HuH-7.5 (cell line): ENCODE data around the gene CRABP1.
A peak's percentile ranks its signal among the peaks of the same experiment; 100 is the strongest.
"Not testable (repeated sequence)": the region's sequence is repeated elsewhere in the genome, so short reads cannot be mapped to it uniquely, and the experiment has no call there.

Experiments used
- DNase-seq: peaks from one replicate; pipeline ENCODE4 v3.0.0; 2011; ENCODE audit warnings: low spot score

The CRABP1 gene

GRCh38 chr15:78374436-78375393, 34.6 kb downstream of the CRABP1 start:
- DNase-seq, result peak; percentile 81

DNA sequence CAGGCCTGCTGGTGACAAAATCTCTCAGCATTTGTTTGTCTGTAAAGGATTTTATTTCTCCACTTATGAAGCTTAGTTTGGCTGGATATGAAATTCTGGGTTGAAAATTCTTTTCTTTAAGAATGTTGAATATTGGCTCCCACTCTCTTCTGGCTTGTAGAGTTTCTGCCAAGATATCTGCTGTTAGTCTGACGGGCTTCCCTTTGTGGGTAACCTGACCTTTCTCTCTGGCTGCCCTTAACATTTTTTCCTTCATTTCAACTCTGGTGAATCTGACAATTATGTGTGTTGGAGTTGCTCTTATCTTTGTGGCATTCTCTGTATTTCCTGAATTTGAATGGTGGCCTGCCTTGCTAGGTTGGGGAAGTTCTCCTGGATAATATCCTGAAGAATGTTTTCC, 40.0 kb downstream of the CRABP1 start:
- not testable (repeated sequence) for DNase-seq

GRCh38 chr15:78382114-78382880, 42.1 kb downstream of the CRABP1 start:
- no peak for DNase-seq

DNA sequence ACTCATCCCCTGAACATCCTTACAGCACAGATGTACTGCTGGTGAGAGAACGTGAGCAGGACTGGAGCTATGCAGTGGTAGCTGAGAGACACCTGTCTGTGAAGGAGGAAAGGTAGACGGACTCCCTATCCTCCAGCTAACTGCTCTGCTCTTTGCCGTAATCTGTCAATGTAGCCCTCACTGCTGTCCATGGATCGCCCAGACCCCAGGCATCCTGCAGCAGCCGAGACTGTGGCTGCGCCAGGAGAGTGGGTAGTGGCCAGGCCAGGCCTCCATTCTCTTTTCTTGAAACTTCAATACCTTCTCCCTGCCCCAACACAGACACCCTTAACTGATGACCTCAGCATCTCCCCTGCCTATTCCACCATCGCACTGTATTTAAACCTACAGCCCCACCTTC, 44.5 kb downstream of the CRABP1 start:
- DNase-seq, result no peak

- DNase-seq, result no peak
Observed at GRCh38 chr15:78387246-78388037, 47.3 kb downstream of the CRABP1 start.

DNA sequence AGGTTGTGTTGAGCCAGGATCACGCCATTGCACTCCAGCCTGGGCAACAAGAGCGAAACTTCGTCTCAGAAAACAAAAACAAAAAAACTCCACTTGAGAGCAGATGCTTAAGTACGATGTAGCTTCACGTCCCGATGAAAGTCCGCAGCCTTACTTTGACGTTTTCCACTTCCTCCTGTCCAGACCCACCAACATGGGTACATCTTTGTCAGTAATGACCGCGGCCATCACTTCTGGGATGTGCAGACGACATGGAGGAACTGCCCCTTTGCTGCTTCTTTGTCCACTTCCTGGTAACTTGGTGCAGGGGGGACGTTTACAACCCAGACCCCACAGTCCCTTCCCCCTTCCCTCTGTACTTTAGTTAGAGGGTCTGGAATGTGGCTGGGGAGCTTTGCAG, 48.7 kb downstream of the CRABP1 start:
- DNase-seq, result no peak

GRCh38 chr15:78389322-78389721, 49.2 kb downstream of the CRABP1 start:
- DNase-seq, result no peak

DNA sequence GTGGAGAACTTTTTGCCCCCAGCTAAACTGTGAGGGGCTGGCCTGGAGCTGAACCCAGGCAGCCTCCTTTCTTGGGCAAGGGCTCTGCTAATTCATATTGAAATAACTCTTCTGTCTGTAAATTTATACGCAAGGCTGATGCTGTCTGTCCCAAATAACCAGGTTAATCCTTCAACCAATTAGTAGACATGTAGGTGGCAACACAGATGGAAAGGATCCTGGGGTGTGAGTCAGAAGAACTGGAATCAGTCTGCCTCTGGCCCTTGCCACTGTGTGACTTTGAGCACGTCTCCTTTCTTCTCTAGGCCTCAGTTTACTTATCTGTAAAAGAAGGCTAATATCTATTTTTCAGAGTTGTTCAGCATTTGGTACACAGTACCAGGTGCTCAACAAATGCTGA, 49.6 kb downstream of the CRABP1 start:
- no peak for DNase-seq

- DNase-seq, result no peak
Observed at GRCh38 chr15:78390242-78390641, 50.1 kb downstream of the CRABP1 start.

DNA sequence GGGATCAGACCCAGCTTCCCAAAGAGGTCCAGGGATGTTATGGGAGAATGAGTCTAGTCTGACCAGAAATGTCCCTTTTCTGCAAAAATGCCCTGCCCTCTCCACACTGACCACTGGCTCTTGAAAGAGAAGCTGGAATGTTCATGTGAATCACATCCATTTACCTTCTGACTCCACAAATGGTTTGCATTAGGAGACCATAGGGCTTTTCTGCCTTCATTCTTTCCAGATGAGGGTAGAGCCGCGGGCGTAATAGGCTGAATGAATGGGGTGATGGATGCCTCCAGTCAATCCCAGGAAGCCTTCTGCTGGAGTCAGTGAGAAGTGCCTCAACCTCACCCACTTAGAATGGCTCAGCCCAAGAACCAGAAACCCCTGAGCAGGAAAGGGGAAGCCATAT, 50.7 kb downstream of the CRABP1 start:
- no peak for DNase-seq

DNA sequence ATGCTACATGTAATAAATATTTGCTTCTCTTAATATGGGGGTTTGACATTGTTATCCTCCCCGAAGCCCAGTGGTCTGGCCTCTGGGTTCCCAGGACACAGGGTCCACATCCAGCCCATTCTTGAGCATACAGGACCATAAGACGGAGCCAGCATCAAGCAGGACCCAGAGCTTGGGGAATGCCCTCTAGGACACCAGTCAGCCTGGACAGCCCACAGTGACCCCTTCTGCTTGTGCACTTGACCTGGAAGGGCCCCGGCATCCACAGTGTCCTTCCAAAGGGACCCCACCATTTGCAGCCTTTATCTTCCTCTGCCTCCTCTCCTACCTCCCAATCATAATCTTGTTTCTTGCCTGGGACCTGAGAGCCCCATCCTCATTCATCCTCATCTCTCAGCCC, 51.6 kb downstream of the CRABP1 start:
- no peak for DNase-seq

- DNase-seq, result no peak
Observed at GRCh38 chr15:78392430-78392829, 52.3 kb downstream of the CRABP1 start.

GRCh38 chr15:78393137-78393536, 53.0 kb downstream of the CRABP1 start:
- DNase-seq, result no peak

DNA sequence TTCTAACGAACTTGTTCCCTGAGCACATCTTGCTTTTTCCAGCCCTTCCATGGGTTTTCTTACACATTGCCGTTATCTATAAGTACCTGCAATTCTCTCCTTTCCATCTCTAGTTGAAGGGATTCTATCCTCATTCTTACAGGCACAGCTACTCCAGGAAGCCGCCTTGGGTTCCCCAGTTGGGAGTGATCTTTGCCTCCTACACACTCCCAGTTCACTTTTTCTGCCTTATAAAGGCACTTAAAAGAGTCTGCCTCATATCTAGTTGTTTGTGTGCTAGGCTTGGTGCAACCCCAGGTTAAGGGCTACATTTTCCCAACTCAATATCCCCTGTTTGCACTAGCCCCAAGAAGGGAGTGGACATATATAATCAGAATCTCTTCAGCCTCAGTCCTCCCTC, 53.9 kb downstream of the CRABP1 start:
- DNase-seq, result no peak

DNA sequence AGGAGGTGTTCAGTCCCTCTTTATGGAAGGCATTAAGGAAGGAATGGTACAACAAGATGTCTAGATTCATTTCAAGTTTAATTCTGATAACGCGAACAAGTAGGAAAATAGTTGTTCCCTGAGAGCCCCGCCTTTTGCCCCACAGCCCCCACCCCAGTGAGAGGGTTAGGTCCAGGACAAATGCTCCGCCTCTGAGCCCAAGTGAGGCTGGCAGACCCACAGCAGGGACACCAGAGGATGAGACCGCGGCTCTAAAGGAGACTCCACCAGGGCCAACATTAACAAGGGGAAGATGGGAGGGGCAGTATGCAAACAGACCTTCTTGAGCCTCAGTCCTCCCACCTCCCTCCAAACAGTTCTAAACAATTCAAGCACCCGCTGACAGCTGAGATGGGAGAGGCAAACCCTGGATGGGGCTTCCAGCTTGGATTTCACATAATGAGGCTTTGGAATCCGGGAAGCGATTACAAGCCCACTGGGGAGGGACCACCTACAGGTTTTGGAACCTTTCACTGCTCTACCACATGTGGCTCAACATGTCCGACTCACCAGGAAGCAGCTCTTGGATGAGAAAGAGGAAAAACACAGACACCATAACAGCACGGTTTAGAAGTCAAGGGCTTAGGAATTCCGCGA, 54.9 kb downstream of the CRABP1 start:
- DNase-seq, result no peak

DNA sequence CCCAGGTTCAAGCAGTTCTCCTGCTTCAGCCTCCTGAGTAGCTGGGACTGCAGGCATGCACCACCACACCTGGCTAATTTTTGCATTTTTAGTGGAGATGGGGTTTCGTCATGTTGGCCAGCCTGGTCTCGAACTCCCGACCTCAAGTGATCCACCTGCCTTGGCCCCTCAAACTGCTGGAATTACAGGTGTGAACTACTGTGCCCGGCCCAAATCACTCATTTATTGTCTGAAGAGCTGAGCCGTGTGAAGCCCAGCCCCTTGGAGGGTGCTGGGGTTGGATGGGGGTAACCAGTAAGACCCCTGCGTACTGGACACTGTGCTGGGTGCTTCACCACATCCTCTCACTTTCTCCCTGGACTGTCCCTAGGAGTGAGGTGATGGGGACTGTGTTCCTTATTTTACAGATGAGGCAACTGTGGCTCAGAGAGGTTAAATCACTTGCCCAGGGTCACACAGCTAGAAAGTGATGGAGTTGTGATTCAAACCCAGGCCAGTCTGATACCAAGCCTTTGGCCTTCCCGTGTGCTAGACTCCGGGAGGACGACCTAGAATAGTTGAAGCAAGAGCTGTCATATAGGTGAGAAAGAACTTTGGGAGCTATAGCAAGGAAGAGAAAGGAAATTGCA, 56.1 kb downstream of the CRABP1 start:
- no peak for DNase-seq

GRCh38 chr15:78396976-78397375, 56.8 kb downstream of the CRABP1 start:
- DNase-seq, result no peak

GRCh38 chr15:78397382-78397781, 57.2 kb downstream of the CRABP1 start:
- DNase-seq, result no peak
